Mononuclear cell (primary cell): ENCODE results near the gene GNGT1. TPM values are rescaled to one million over a fixed set of nuclear protein-coding genes. Genes with fewer than 3 reads are reported as not detected.
A peak's percentile ranks its signal among the peaks of the same experiment; 100 is the strongest.

ENCODE experiments used
- H3K27me3 ChIP-seq: 2 replicates; pipeline ENCODE4 v1.6.0; 2011; ENCODE audit warnings: low read length, control low read depth; ENCODE audit not compliant: insufficient read depth
- H3K4me1 ChIP-seq: 2 replicates; pipeline ENCODE4 v1.5.1; 2011; ENCODE audit warnings: mild to moderate bottlenecking, low read length, control low read depth; ENCODE audit not compliant: insufficient read depth
- H3K4me3 ChIP-seq: 2 replicates; pipeline ENCODE4 v1.5.1; 2011; ENCODE audit warnings: mild to moderate bottlenecking, low read length, moderate library complexity
- H3K9me3 ChIP-seq: 2 replicates; pipeline ENCODE4 v1.5.1; 2011; ENCODE audit warnings: low read depth, mild to moderate bottlenecking, control low read depth, low read length
- total RNA-seq: library from RNA; depleted of rRNA; stranded (reverse); fragments of >200 nt; gene quantifications from one replicate; pipeline ENCODE4 v1.2.3, GENCODE V29; 2012

GNGT1 gene
- total RNA-seq, 1 donor = not detected

- peaks cover 11% of the 10 kb centered on the region for H3K4me1 ChIP-seq
- H3K27me3 ChIP-seq = peaks cover 23% of the 10 kb centered on the region
- H3K4me3 ChIP-seq = no peak overlapping the region
- H3K9me3 ChIP-seq = no peaks in the 10 kb centered on the region
Observed at GRCh38 chr7:93920496-93921182, 14.3 kb downstream of the GNGT1 start.

DNA sequence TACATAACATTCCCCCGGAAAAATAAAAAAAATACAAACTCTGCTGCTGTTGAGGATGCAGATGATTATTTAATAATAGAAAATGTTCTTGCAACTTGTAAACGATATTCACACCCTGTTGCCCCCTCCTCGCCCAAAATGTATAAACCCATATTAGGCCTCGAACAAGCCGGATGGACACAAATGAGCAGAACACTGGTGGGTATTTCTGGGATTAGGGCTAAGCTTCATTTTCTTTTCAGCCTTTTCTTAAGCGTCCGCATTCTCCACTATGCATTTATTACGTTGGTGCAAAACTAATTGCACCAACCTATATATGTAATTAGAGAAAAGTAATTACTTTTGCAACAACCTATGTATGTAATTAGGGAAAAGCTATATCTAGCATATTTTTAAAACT lies 14.8 kb downstream of the GNGT1 start:
- Histone ChIP-seq H3K4me1 (peaks cover 11% of the 10 kb centered on the region), H3K9me3 (no peaks in the 10 kb centered on the region), H3K4me3 (no peak overlapping the region), H3K27me3 (peaks cover 23% of the 10 kb centered on the region)

GRCh38 chr7:93921607-93922566 lies 15.5 kb downstream of the GNGT1 start, which contains the start of gene GNG11:
Gene GNG11, plus strand, starts transcription at chr7:93921735. Its CDS starts 403 bp downstream, at chr7:93922138.
- peak within 1 kb of the TSS; percentile 34 for H3K4me3 ChIP-seq

DNA sequence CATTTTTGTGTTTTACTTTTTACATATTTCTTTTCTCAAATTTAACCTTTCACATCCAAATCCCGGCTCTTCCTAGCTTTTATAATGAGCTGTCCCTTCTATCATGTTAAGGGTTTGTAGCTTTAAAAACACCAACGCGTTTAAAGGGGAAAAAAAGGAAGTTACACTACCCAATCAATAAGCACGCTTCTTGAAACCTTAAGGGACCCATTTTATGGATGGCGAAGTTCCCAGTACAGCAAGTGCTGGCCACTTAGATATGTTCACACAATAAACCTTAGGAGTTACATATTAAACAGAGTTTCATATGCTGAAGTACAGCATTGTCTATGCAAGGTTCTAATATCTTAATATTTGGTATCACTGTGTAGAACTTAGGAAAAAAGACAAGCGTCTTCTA lies 16.9 kb downstream of the GNGT1 start:
- Histone ChIP-seq H3K4me1 (peaks cover 11% of the 10 kb centered on the region), H3K9me3 (no peaks in the 10 kb centered on the region), H3K27me3 (peaks cover 23% of the 10 kb centered on the region), H3K4me3 (no peak overlapping the region)

More at GRCh38 chr7:93921607-93922566, 15.5 kb downstream of the GNGT1 start, which contains the start of gene GNG11:
- no peaks in the 10 kb centered on the region for H3K9me3 ChIP-seq
- peaks cover 11% of the 10 kb centered on the region for H3K4me1 ChIP-seq
- peaks cover 23% of the 10 kb centered on the region for H3K27me3 ChIP-seq

GRCh38 chr7:93923942-93924341 lies 17.6 kb downstream of the GNGT1 start:
- Histone ChIP-seq H3K27me3 (peaks cover 23% of the 10 kb centered on the region), H3K4me3 (no peak overlapping the region), H3K9me3 (no peaks in the 10 kb centered on the region), H3K4me1 (peaks cover 11% of the 10 kb centered on the region)

DNA sequence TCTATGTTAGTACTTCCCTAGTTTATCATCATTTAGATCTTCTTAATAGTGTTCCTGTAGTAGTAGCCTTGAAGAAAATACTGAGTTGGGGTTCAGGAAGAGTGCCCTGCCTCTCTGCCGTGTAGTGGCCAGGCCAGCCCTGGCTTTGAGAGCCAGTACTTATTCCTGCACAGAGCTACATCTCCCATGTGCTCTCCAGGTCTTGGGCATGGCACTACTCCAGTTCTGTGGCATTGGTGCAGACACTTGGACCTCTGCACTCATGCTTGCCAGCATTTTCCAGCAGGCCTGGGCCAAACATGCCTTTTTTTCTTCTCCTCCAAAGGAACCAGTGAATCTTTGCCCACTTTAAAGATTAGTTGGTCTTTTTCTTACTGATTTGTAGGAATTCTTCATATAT lies 20.4 kb downstream of the GNGT1 start:
- Histone ChIP-seq H3K9me3 (no peaks in the 10 kb centered on the region), H3K4me1 (peaks cover 5% of the 10 kb centered on the region), H3K27me3 (peaks cover 10% of the 10 kb centered on the region), H3K4me3 (no peak overlapping the region)

- H3K9me3 ChIP-seq = no peaks in the 10 kb centered on the region
- no peaks in the 10 kb centered on the region for H3K4me1 ChIP-seq
- peaks cover 3% of the 10 kb centered on the region for H3K27me3 ChIP-seq
- no peak overlapping the region for H3K4me3 ChIP-seq
Observed at GRCh38 chr7:93927585-93927984, 21.2 kb downstream of the GNGT1 start.

DNA sequence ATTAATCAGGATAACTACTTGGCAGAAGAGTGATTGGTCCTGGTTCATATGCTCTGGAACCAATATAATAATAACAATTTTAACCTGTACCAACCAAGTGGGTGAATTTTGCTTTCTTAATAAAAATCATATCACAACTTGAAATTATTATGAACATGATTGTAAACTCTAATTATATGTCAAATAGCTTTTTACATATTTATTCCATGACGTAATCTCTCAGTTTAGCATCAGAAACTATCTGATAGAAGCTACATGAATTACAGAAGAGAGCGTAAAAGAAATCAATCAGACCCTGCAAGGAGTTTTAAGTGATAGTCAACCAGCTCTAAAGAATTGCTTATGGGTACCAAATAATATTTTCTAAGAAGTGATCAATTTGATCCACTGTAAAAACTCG lies 25.3 kb downstream of the GNGT1 start:
- Histone ChIP-seq H3K9me3 (no peaks in the 10 kb centered on the region), H3K4me3 (no peak overlapping the region), H3K4me1 (no peaks in the 10 kb centered on the region), H3K27me3 (no peaks in the 10 kb centered on the region)

GRCh38 chr7:93933156-93933555 lies 26.8 kb downstream of the GNGT1 start:
- Histone ChIP-seq H3K4me1 (no peaks in the 10 kb centered on the region), H3K4me3 (no peak overlapping the region), H3K27me3 (no peaks in the 10 kb centered on the region), H3K9me3 (no peaks in the 10 kb centered on the region)

DNA sequence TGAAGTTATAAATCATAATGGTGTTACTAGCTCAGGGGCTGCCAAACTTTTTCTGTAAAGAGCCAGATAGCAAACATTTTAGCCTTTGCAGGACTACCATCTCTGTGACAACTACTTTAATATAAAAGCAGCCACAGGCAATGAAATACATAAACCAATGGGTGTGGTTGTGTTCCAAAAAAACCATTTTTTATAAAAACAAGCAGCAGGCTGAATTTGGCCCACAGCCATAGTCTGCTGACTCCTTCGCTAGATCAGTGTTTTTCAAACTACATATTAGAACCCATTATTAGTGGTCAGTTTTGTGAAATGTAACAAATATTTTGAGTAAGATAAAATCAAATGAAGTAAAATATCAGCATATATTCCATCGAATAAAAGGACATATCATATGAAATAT lies 28.7 kb downstream of the GNGT1 start:
- no peaks in the 10 kb centered on the region for H3K27me3 ChIP-seq
- H3K9me3 ChIP-seq = no peaks in the 10 kb centered on the region
- no peak overlapping the region for H3K4me3 ChIP-seq

DNA sequence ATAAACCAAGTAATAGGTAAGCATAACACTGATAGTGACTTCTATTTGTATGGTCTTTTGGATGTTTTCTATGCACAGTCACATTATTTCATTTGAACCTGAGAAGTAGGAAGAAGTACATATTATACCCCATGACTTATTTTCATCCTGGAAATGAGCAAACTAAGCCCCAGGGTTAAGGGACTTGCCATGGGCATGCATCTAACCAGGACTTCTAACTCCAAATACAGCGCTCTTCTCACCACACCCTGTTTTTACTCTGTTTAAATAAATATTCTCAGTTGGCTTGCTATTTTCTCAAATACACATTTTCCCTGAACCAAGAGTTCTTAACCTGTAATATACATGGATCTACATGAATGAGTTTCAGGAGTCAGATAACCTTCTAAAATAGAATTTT lies 31.5 kb downstream of the GNGT1 start:
- Histone ChIP-seq H3K27me3 (no peaks in the 10 kb centered on the region), H3K9me3 (no peaks in the 10 kb centered on the region), H3K4me1 (no peaks in the 10 kb centered on the region), H3K4me3 (no peak overlapping the region)

More for the DNA sequence above, 28.7 kb downstream of the GNGT1 start:
- no peaks in the 10 kb centered on the region for H3K4me1 ChIP-seq

- Histone ChIP-seq H3K4me3 (no peak overlapping the region), H3K9me3 (no peaks in the 10 kb centered on the region), H3K4me1 (no peaks in the 10 kb centered on the region), H3K27me3 (no peaks in the 10 kb centered on the region)
Observed at GRCh38 chr7:93938293-93938692, 31.9 kb downstream of the GNGT1 start.

- Histone ChIP-seq H3K27me3 (no peaks in the 10 kb centered on the region), H3K4me1 (no peaks in the 10 kb centered on the region), H3K4me3 (no peak overlapping the region), H3K9me3 (no peaks in the 10 kb centered on the region)
Observed at GRCh38 chr7:93941945-93942344, 35.6 kb downstream of the GNGT1 start.

GRCh38 chr7:93943816-93944540 lies 37.6 kb downstream of the GNGT1 start:
- Histone ChIP-seq H3K4me3 (no peak overlapping the region), H3K27me3 (no peaks in the 10 kb centered on the region), H3K9me3 (no peaks in the 10 kb centered on the region), H3K4me1 (no peaks in the 10 kb centered on the region)

DNA sequence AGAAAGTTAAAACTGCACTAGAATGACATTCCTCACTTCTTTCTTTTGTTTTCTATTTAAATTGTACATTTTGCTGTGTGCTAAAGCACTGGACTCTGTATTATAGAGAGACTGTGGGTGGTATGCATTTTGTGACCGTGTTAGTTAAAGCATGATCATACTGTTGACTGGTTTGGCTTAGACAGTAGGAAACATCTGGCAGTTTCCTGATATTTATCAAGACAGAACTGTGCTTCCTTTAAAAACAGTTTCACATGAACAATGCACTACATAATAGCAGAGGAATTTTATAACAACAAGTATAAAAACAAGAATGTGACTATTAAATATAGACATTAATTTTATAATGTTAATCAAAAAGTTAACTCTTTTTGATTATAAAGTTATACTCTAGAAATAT lies 38.3 kb downstream of the GNGT1 start:
- H3K4me1 ChIP-seq = no peaks in the 10 kb centered on the region
- no peaks in the 10 kb centered on the region for H3K27me3 ChIP-seq
- H3K9me3 ChIP-seq = no peaks in the 10 kb centered on the region
- no peak overlapping the region for H3K4me3 ChIP-seq
